GM04503 (cell line): ENCODE measurements around the gene ACOT7.

ENCODE experiments used
- DNase-seq: peaks from one replicate; pipeline ENCODE4 v3.0.0-alpha.2; 2012; ENCODE audit warnings: low read depth

The ACOT7 gene

GRCh38 chr1:6268415-6268814, 125.2 kb downstream of the ACOT7 start:
- DNase-seq = no peak

GRCh38 chr1:6267686-6268322, 125.8 kb downstream of the ACOT7 start:
- DNase-seq = no peak

GRCh38 chr1:6266641-6267040, 126.9 kb downstream of the ACOT7 start:
- no peak for DNase-seq

- no peak for DNase-seq
These were observed 128.4 kb downstream of the ACOT7 start for GRCh38 chr1:6265151-6265550.

- DNase-seq = no peak
These were observed 129.9 kb downstream of the ACOT7 start for GRCh38 chr1:6263716-6264115.

- no peak for DNase-seq
These were observed 130.8 kb downstream of the ACOT7 start for GRCh38 chr1:6262555-6263420.

GRCh38 chr1:6261615-6261995, 132.0 kb downstream of the ACOT7 start:
- no peak for DNase-seq

- DNase-seq = no peak
These were observed 132.5 kb downstream of the ACOT7 start, which contains the start of gene GPR153 for GRCh38 chr1:6260961-6261614. GPR153 (minus strand) TSS chr1:6261098; CDS start chr1:6254905, 6,193 bp downstream.

- no peak for DNase-seq
These were observed 133.1 kb downstream of the ACOT7 start for GRCh38 chr1:6260433-6260934.

GRCh38 chr1:6259491-6260362, 133.8 kb downstream of the ACOT7 start:
- DNase-seq = no peak

- no peak for DNase-seq
These were observed 134.9 kb downstream of the ACOT7 start for GRCh38 chr1:6258675-6259074.

GRCh38 chr1:6257541-6258069, 136.0 kb downstream of the ACOT7 start:
- no peak for DNase-seq

GRCh38 chr1:6256645-6257044, 136.9 kb downstream of the ACOT7 start:
- no peak for DNase-seq

- DNase-seq = no peak
These were observed 138.9 kb downstream of the ACOT7 start for GRCh38 chr1:6254691-6255090.

- DNase-seq = no peak
These were observed 140.2 kb downstream of the ACOT7 start for GRCh38 chr1:6253380-6253779.

- no peak for DNase-seq
These were observed 141.2 kb downstream of the ACOT7 start for GRCh38 chr1:6252374-6252710.

- no peak for DNase-seq
These were observed 141.7 kb downstream of the ACOT7 start for GRCh38 chr1:6251681-6252373.

- DNase-seq = no peak
These were observed 142.3 kb downstream of the ACOT7 start for GRCh38 chr1:6251233-6251632.

GRCh38 chr1:6249739-6250689, 143.6 kb downstream of the ACOT7 start:
- no peak for DNase-seq
